ENCODE data around the gene JAKMIP2.

GRCh38 chr5:147568710-147569406 is 213.7 kb downstream of the JAKMIP2 start:
- TF ChIP-seq EZH2phosphoT487 (IDR thresholded peaks at IDR 0.05; ENCODE audit: borderline replicate concordance), result no peak
- TF ChIP-seq CTCF (conservative IDR thresholded peaks at IDR 0.05; ENCODE audit: low read length), result no peak
